GM19023 (cell line): ENCODE results near the gene PNPLA7.
A peak's percentile ranks its signal among the peaks of the same experiment; 100 is the strongest.
"Not testable (repeated sequence)": the region's sequence is repeated elsewhere in the genome, so short reads cannot be mapped to it uniquely, and the experiment has no call there.

Source experiments
- ATAC-seq: cut with Tn5 transposase; IDR thresholded peaks from one replicate; pipeline ENCODE4 v1.9.1; 2021; ENCODE audit warnings: mild to moderate bottlenecking, moderate library complexity; ENCODE audit not compliant: unreplicated experiment

PNPLA7 gene

DNA sequence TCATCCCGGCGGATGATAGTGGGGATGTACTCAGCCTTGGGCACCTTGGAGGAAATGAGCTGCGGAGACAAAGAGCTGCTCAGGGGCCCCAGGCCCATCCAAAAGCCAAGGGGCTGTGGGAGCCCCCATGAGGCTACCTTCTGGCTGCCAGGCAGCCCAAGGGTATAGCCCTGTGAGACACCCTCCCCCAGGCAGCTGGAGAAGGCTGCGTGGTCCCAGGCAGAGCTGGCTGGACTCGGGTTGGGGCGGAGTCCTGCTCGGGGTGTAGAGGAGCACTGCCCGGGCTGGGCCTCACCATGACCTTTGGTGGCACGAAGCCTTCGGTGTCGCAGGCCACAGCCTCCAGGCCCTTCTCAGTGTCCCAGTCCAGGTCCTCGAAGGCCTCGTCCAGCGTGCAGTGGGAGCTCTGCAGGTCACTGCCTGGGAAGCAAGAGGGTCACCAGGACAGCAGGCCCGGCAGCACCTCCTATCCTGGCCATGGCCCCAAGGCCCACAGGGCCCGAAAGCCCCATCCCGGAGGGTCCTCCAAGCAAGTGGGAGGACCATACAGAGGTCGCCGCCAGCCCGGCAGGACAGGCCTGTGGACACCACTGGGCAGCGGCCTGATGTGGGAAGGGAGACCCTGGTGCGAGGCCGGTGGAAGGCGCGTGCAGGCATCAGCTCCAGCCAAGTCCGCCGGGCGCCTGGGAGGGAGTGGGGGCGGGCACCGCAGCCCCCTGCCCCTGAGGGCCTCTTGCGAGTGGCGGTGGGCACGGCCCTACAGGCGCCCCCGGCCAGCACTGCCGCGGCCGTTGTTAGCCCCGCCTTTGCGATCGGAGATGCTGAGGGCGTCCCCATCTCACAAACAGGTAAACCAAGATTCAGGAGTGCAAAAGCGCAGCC lies 97.2 kb downstream of the PNPLA7 start:
- ATAC-seq = no peak

- ATAC-seq = no peak
These were observed 98.0 kb downstream of the PNPLA7 start for GRCh38 chr9:137452006-137452760.

- ATAC-seq = not testable (repeated sequence)
These were observed 98.8 kb downstream of the PNPLA7 start for GRCh38 chr9:137451264-137452005.

DNA sequence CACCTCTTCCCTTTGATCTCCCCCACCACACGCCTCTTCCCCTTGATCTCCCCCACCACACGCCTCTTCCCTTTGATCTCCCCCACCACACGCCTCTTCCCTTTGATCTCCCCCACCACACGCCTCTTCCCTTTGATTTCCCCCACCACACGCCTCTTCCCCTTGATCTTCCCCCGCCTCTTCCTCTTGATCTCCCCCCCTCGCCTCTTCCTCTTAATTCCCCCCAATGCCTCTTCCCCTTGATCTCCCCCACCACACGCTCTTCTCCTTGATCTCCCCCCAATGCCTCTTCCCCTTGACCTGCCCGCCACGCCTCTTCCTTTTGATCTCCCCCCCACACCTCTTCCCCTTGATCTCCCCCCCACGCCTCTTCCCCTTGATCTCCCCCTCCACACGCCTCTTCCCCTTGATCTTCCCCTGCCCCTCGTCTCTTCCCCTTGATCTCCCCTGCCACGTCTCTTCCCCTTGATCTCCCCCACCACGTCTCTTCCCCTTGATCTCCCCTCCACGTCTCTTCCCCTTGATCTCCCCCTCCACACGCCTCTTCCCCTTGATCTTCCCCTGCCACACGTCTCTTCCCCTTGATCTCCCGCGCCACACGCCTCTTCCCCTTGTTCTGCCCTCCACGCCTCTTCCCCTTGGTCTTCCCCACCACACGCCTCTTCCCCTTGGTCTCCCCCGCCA lies 99.5 kb downstream of the PNPLA7 start:
- not testable (repeated sequence) for ATAC-seq

DNA sequence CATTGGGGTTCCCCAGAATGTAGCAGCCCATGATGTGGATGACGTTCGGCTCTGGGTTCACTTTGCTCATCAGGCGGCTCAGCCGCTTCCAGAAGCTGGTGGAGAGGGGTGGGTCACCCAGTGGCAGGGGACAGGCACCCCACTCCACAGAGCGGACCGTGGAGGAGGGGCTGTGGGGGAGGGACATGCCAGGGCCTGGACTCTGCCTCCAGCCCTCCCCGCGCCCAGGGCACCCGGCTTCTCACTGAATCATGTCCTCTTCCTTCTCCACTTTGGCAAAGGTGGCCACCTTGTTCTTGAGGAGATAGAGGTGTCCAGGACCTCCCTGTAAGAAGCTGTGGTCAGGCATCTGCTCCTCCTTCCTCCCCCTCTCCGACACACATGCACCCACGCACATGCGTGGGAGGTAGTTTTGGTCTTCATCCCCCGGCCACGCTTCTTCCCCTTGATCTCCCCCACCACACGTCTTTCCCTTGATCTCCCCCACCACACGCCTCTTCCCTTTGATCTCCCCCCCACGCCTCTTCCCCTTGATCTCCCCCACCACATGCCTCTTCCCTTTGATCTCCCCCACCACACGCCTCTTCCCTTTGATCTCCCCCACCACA lies 100.2 kb downstream of the PNPLA7 start:
- no peak for ATAC-seq

DNA sequence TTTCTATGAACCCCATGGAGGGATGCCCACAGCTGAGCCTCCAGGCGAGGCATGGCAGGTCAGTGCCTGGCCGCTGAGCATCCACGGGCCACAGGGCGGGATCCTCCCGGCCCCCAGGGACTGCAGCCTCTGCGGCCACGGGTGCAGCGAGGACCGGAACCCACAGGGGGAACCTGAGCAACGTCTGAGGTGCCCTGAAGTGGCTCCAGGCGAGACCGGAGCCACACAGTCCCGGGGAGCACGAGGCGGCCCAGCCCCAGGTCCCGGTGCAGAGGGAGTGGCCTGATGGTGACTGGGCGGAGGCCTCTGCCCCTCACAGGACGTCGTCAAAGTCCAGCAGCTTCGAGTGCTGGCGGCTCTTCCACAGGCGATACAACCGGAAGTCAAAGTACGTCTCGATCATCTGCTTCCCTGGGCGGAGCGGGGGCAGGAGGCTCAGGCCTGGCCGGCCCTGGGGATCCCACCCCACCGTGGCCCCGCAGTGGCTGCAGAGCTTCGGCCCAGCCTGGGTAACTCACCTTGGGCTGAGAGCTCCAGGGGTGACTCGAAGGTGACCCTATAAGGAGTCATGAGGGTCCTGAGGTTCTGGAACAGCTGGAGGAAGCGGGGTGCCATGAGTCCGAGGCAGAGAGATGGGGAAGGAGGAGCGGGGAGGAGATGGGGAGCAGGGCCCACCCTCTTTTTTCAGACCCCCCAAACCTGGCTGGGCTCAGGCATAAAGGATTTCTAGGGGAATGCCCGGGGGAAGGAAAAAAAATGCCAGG lies 100.9 kb downstream of the PNPLA7 start:
- no peak for ATAC-seq

GRCh38 chr9:137448602-137448962 lies 101.6 kb downstream of the PNPLA7 start:
- ATAC-seq = no peak

DNA sequence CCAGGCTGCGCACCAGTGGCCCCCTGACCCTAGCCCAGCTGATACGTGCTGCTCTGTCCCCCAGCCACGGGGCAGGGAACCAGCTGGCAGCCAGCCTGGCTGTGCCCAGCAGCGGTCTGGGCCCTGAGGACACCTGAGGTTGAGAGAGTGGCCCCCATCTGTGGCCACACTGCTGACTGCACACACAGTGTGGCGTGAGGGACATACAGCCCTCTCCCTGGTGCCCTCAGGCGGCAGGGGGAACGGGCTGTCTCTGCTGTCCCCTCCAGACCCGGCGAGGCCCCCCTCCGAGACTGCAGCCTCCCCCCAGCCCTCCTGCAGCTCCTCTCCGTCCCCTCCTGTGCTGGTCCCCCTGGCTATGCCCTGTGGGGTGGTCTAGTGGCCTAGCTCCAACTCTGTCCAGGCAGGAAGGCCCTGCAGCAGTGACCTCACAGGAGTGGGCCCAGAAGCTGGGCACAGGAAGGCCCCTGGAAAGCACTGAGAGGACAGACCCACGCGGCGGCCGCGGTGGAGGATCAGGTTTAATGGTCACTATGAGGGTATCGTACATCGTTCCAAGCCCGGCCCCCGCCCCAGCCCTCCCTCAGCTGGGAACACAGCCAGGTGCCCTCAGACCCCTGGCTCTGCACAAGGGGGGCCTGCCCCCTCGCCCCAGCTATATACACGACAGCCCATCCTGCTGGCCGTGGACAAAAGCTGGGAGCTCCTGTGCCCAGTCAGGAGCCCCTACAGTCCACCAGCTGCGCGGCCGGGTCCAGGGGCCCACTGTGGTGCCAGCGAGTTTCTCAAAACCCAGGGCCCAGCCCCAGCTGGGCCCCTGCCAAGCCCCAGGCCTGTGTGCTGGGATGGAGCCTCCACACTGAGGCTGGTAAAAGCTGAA lies 102.2 kb downstream of the PNPLA7 start:
- no peak for ATAC-seq

DNA sequence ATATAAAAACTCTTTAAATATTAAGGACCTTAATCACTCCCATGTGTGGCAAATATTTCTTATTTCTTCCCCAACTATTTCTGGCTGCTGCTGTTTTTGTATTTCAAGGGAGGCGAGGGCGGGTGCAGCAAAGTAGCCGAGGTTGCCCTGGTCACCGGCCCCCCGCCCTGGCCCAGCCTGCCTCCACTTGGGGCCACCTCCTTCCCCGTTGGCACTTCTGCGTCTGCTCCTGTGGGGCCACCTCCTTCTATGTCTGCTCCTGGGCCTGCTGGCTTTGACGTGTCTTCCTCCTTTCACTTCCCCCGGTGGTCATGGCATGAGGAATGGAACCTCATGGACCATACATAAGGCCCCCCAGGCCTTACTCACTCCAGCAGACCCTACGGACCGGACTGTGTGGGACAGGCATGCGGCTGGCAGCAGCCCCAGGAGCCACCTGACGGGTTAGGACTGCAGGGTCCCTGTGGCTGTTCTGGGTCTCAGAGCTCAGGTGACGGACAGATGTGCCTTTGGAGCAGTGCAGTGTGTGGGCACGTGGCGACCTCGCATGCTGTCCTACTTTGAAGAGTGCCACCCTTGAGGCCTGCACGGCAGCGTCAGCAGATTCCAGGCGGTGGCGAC lies 103.2 kb downstream of the PNPLA7 start:
- ATAC-seq = no peak

DNA sequence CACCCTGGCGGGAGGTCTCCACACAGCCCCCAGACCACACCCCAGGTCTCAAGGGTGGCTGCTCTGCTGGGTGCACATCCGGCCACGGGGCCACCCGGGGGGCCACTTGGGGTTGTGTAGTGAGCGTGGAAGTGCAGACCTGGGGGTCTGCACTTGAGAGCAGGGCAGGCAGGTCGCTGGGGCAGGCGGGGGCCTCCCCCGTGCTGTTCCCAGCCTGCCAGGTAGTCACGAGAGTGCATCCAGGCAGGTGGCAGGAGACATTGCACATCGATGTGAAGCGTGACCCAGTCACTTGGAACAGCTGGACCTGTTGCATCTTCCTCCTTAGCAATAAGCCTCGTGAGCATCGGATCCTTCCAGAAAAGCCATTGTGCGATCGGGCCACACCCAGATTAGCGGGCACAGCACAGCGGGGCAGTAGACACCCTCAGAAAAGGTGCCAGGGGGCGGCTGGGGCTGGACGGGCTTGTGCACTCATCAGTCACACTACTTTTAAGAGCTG lies 104.2 kb downstream of the PNPLA7 start:
- no peak for ATAC-seq

DNA sequence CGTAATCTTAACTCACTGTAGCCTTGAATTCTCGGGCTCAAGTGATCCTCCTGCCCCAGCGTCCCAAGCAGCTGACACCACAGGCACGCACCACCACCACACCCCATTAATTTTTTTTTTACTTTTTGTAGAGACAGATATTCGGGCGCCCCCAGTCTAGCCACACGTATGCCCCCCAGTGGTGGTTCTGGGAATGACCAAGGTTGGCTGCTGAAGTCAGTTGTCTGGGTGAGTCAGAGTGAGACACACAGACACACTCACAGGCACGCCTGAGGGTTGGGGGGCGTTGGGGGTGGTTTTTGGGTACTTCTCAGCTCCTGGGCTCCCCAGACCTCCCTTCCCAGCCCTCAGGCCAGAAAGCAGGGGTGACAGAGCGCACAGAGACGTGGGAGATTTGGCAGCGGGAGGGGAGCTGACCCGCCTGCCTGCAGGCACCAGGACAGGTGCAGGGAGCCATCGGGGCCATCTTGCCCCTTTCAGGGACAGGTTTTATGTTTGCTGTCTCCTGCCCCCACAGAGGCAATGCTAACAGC lies 104.9 kb downstream of the PNPLA7 start:
- peak; percentile 59 for ATAC-seq

GRCh38 chr9:137444106-137444790 lies 106.0 kb downstream of the PNPLA7 start:
- ATAC-seq = no peak

GRCh38 chr9:137441935-137442321 lies 108.3 kb downstream of the PNPLA7 start:
- ATAC-seq = no peak

GRCh38 chr9:137441289-137441934 lies 108.8 kb downstream of the PNPLA7 start, which contains the start of gene ENTPD8:
Gene ENTPD8 (minus strand): TSS chr9:137441357. CDS start chr9:137438285, 3,072 bp downstream.
- ATAC-seq = no peak

GRCh38 chr9:137439158-137439714 lies 111.0 kb downstream of the PNPLA7 start:
- no peak for ATAC-seq

DNA sequence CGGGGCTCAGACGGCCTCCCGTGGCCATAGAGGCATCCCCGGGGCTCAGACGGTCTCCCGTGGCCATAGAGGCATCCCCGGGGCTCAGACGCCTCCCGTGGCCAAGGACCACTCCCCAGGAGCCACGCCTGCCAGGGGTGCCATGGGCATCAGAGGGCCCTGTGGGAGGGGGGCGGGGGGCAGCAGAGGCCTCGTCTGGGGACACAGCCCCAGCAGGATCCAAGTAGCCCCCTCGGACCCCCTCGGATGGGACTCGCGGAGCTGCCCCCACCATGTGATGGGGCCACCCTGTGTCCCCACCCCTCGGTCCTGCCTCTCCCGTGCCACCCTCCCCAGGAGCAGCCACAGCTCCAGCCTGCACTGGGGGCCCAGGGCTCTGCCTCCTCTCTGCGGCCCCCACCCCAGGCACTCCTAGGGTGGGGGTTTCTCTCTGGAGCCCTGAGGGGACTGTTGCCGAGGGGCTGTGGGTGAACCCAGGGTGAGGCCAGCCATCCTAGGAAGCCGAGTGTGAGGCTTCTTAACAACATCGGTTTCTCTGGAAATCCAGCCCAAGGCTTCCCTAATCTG lies 111.5 kb downstream of the PNPLA7 start:
- ATAC-seq = no peak
